Heart right ventricle (tissue), 16 donors: ENCODE data around the gene MBOAT7. TPM values are rescaled to one million over a fixed set of nuclear protein-coding genes. Genes with fewer than 3 reads are reported as not detected.

Source experiments
- ATAC-seq, 8 donors: fragments of 200-7000 bp; cut with Tn5 transposase; one replicate each; pipeline ENCODE4 v1.9.1; 2020; ENCODE audit warnings: mild to moderate bottlenecking in 8 of 8, moderate library complexity in 8 of 8, moderate number of reproducible peaks in 1 of 8
- DNase-seq, 2 donors: peaks; one replicate each; pipeline ENCODE4 v3.0.0-alpha.2; 2020
- H3K27ac ChIP-seq, 10 donors: fragments of 200-600 bp; sonication (generic) in 2 of 10; one replicate each; pipeline versions ENCODE4 v1.5.0 to v1.8.0; 2020 to 2022; ENCODE audit warnings: mild to moderate bottlenecking in 3 of 10
- H3K27me3 ChIP-seq, 7 donors: fragments of 200-600 bp; one replicate each; pipeline ENCODE4 v1.8.0; 2021 to 2022; ENCODE audit warnings: mild to moderate bottlenecking in 2 of 7
- H3K36me3 ChIP-seq, 9 donors: fragments of 200-600 bp; sonication (generic) in 1 of 9; one replicate each; pipeline versions ENCODE4 v1.5.0 to v1.8.0; 2020 to 2022; ENCODE audit warnings: mild to moderate bottlenecking in 2 of 9
- H3K4me1 ChIP-seq, 9 donors: fragments of 200-600 bp; sonication (generic) in 1 of 9; one replicate each; pipeline versions ENCODE4 v1.5.0 to v1.8.0; 2020 to 2022; ENCODE audit warnings: mild to moderate bottlenecking in 4 of 9
- H3K4me3 ChIP-seq, 10 donors: fragments of 200-600 bp; sonication (generic) in 2 of 10; one replicate each; pipeline versions ENCODE4 v1.5.0 to v1.8.0; 2020 to 2022; ENCODE audit warnings: mild to moderate bottlenecking in 7 of 10, moderate library complexity in 2 of 10
- H3K9me3 ChIP-seq, 11 donors: fragments of 200-600 bp in 10 of 11; sonication (generic) in 2 of 11; one replicate each; pipeline versions ENCODE4 v1.5.0 to v1.8.0; 2013 to 2022; ENCODE audit warnings: mild to moderate bottlenecking in 2 of 11, control low read depth in 1 of 11, moderate library complexity in 1 of 11
- CTCF ChIP-seq, 9 donors: fragments of 200-600 bp; sonication (generic) in 2 of 9; IDR thresholded peaks; one replicate each; pipeline versions ENCODE4 v1.5.0 to v1.8.0; 2021 to 2022; ENCODE audit warnings: antibody characterized with exemption in 9 of 9, mild to moderate bottlenecking in 5 of 9, moderate library complexity in 1 of 9
- WGBS, 2 donors: extraction: QIAGEN DNeasy Blood & Tissue Kit; methylation state at CpG; one replicate each; pipeline ENCODE4 v1.1.7; 2013; ENCODE audit warnings: inconsistent platforms in 1 of 2; 5-methylcytosine and 5-hydroxymethylcytosine counted together
- intact Hi-C, 10 donors: fragments of 100-400 bp; cut with DNase I; formaldehyde crosslinking; loops; one replicate each; pipeline versions ENCODE4 v1.11.1 to v1.14.2; 2022
- long read RNA-seq, 3 donors: library from polyadenylated mRNA; unstranded; transcript quantifications; one replicate each; pipeline ENCODE4 v2.0.0, GENCODE V29; 2020 to 2021
- polyA plus RNA-seq, 2 donors: library from polyadenylated mRNA; stranded (reverse); fragments of 200-250 nt; gene quantifications; one replicate each; pipeline ENCODE4 v1.2.3, GENCODE V29; 2013
- total RNA-seq, 10 donors: library from RNA; stranded (reverse); fragmentation: NEBNext Ultra II Directional in 3 of 10; extraction: Animal tissue kit (Norgen Biotek cat#: 25700) in 3 of 10; gene quantifications; one replicate each; pipeline versions ENCODE4 v1.2.1 to v1.2.4, GENCODE V29; 2021 to 2023
- donor health status: Arrhythmogenic right ventricular cardiomyopathy.
- donor health status: ischemic (EF 13 %, LVEDD 7.1; RV severe dilation, severe dysfunction).
- donor health status: healthy with polysubstance abuse.
- donor health status: DM: no; HTN: yes; CAD: no.
- donor health status: DM: no; HTN: no; CAD: no.
- donor health status: ischemic (EF 25% LVEDD 6.9; RV normal size, moderate dysfunction).
- donor health status: ischemic (EF 25% LVEDD 5.7; RV mildly dilated, moderate dysfunction).
- donor health status: healthy.
- donor health status: DM: yes; HTN: yes; CAD: no.
- donor health status: Ischemic cardiomyopathy.
- donor health status: ischemic (EF 35%, LVEDD 5.7; RV mildly dilated, moderate dysfunction).
- donor health status: nonischemic (EF 11% LVEDD 7.7; RV severe dilation, severe dysfunction).
- donor health status: DM: yes; HTN: yes; CAD: no.
- donor health status: PGD.
- donor health status: ischemic (EF 29% LVEDD 5.4; RV normal size, mild dysfunction).
- donor health status: nonischemic (EF 23%, LVEDD 6.1; RV moderate dilation, normal function).

MBOAT7 gene
- total RNA-seq = 10 to 100 TPM; 12.3 to 29.4 (median 15.5) TPM
- 10 to 100 TPM in 1 of 2 donors, 1 to 10 TPM in 1; 7.7 to 17.0 TPM for polyA plus RNA-seq
- long read RNA-seq, donor 1, transcript MBOAT7-201 (8 exons, 2,529 nt) = major isoform, 7 of 26 reads
- long read RNA-seq, donor 1, partial matches to known transcripts = 11 of 26 reads
- long read RNA-seq, donor 1, other reads (novel, unspliced or antisense) = 5 of 26 reads
- long read RNA-seq, donor 2, partial matches to known transcripts = 10 of 21 reads
- long read RNA-seq, donor 2, other reads (novel, unspliced or antisense) = 4 of 21 reads
- long read RNA-seq, donor 3, transcript MBOAT7-201 (8 exons, 2,529 nt) = major isoform, 5 of 28 reads
- long read RNA-seq, donor 3, transcript MBOAT7-212 (2 exons, 3,039 nt) = major isoform, 5 of 28 reads
- long read RNA-seq, donor 3, partial matches to known transcripts = 10 of 28 reads
- long read RNA-seq, donor 3, other reads (novel, unspliced or antisense) = 8 of 28 reads

GRCh38 chr19:54189145-54189734 lies at the start of gene MBOAT7:
Gene MBOAT7 (minus strand): TSS chr19:54189580. CDS start chr19:54188508, 1,072 bp downstream.
- DNase-seq (no peak), ATAC-seq (peak; percentile 0 to 65 (median 6))
- Histone ChIP-seq H3K36me3 (peaks cover 0 to 38% (median 8%) of the 10 kb centered on the region in 9 donors), H3K27ac (peak within 1 kb of the TSS; percentile 92 to 100 (median 96)), H3K27me3 (no peaks in the 10 kb centered on the region), H3K4me1 (peaks cover 10 to 30% (median 22%) of the 10 kb centered on the region in 9 donors), H3K9me3 (no peaks in the 10 kb centered on the region), H3K4me3 (peak within 1 kb of the TSS; percentile 77 to 95 (median 86))
- peak in 6 of 9 donors; percentile 7 to 61 (median 38) for TF ChIP-seq CTCF (IDR thresholded peaks at IDR 0.05)
- intact Hi-C loops = no loop called here
- WGBS, 2 donors = 0% methylated on average over 58 to 64 of the region's 64 CpGs

- H3K36me3 ChIP-seq = peaks cover 0 to 7% (median 0%) of the 10 kb centered on the region in 9 donors
- no peak overlapping the region for H3K4me3 ChIP-seq
- ATAC-seq (no peak), DNase-seq (no peak)
- no peak overlapping the region for H3K27ac ChIP-seq
- peaks cover 0 to 5% (median 0%) of the 10 kb centered on the region in 9 donors for H3K4me1 ChIP-seq
- H3K9me3 ChIP-seq = peaks cover 0 to 10% (median 0%) of the 10 kb centered on the region in 11 donors
- peaks cover 0 to 64% (median 26%) of the 10 kb centered on the region in 7 donors for H3K27me3 ChIP-seq
- intact Hi-C loops = loop anchor here in 3 of 10 donors (5.0 kb wide), 2 partner anchors 62 to 67 kb away; partner anchors contain the start of gene TMC4 (in 1 of the 3)
- no peak for TF ChIP-seq CTCF (IDR thresholded peaks at IDR 0.05)
- WGBS, 2 donors = 58 to 83% methylated on average over 5 of the region's 5 CpGs
Observed at GRCh38 chr19:54233941-54234340, 44.6 kb upstream of the MBOAT7 start.

- H3K36me3 ChIP-seq = no peaks in the 10 kb centered on the region
- ATAC-seq (peak; percentile 87 to 98 (median 94)), DNase-seq (peak; percentile 87)
- no peak overlapping the region for H3K27ac ChIP-seq
- H3K4me1 ChIP-seq = peaks cover 0 to 5% (median 0%) of the 10 kb centered on the region in 9 donors
- peaks cover 3 to 68% (median 27%) of the 10 kb centered on the region in 7 donors for H3K27me3 ChIP-seq
- 17 to 20% methylated on average over 21 of the region's 21 CpGs for WGBS, 2 donors
- intact Hi-C loops = loop anchor here (1.0 to 5.0 kb wide), 5 partner anchors 59 to 64 kb away; partner anchors contain the start of gene TMC4 (in 1 of the 10)
- H3K9me3 ChIP-seq = peaks cover 0 to 14% (median 0%) of the 10 kb centered on the region in 11 donors
- TF ChIP-seq CTCF (IDR thresholded peaks at IDR 0.05) = peak; percentile 83 to 99 (median 92)
- H3K4me3 ChIP-seq = no peak overlapping the region
Observed at GRCh38 chr19:54231077-54231931, 41.9 kb upstream of the MBOAT7 start.
